Breast epithelium (tissue), 4 donors: ENCODE data around the gene ATXN7L1. TPM values are rescaled to one million over a fixed set of nuclear protein-coding genes. Genes with fewer than 3 reads are reported as not detected.

Source experiments
- DNase-seq, 2 donors: peaks; one replicate each; pipeline ENCODE4 v3.0.0-alpha.2; 2019; ENCODE audit warnings: low spot score in 2 of 2
- H3K27ac ChIP-seq, 2 donors: fragments of 200-600 bp; sonication (generic) in 1 of 2; one replicate each; pipeline ENCODE4 v1.5.1; 2016 to 2019; ENCODE audit warnings: mild to moderate bottlenecking in 1 of 2
- H3K27me3 ChIP-seq, 2 donors: fragments of 200-600 bp; sonication (generic) in 1 of 2; one replicate each; pipeline versions ENCODE4 v1.5.1 to v1.6.0; 2017 to 2019; ENCODE audit warnings: control low read depth in 1 of 2, mild to moderate bottlenecking in 1 of 2
- H3K36me3 ChIP-seq: fragments of 200-600 bp; one replicate; pipeline ENCODE4 v1.5.1; 2019
- H3K4me1 ChIP-seq, 2 donors: fragments of 200-600 bp; sonication (generic); one replicate each; pipeline ENCODE4 v1.5.1; 2016 to 2019; ENCODE audit warnings: control low read depth in 1 of 2
- H3K4me3 ChIP-seq, 3 donors: fragments of 200-600 bp; sonication (generic); 1 replicate in 2 of 3; 2 replicates in 1 of 3; pipeline ENCODE4 v1.5.1; 2016 to 2019; ENCODE audit warnings: mild to moderate bottlenecking in 3 of 3, moderate library complexity in 2 of 3
- H3K9me3 ChIP-seq, 2 donors: fragments of 200-600 bp; sonication (generic) in 1 of 2; one replicate each; pipeline ENCODE4 v1.5.1; 2016 to 2019; ENCODE audit warnings: control low read depth in 1 of 2
- CTCF ChIP-seq, 3 donors: fragments of 450-650 bp; IDR thresholded peaks; one replicate each; pipeline ENCODE4 v1.5.1; 2016 to 2017; ENCODE audit warnings: antibody characterized with exemption in 3 of 3, mild to moderate bottlenecking in 3 of 3, moderate library complexity in 3 of 3
- POLR2A ChIP-seq: fragments of 450-650 bp; IDR thresholded peaks from one replicate; pipeline ENCODE4 v1.6.1; 2016; ENCODE audit warnings: antibody characterized with exemption, mild to moderate bottlenecking, moderate library complexity
- POLR2AphosphoS5 ChIP-seq, 3 donors: sonication (generic); formaldehyde crosslinking; IDR thresholded peaks; one replicate each; pipeline ENCODE4 v1.6.1; 2017; ENCODE audit warnings: antibody characterized with exemption in 3 of 3
- intact Hi-C: fragments of 100-400 bp; cut with DNase I; formaldehyde crosslinking; loops from one replicate; pipeline ENCODE4 v1.15.1; 2023; ENCODE audit warnings: low total_unique reads
- total RNA-seq, 3 donors: library from RNA; depleted of rRNA; stranded (reverse); fragments of >200 nt; gene quantifications; one replicate each; pipeline ENCODE4 v1.1.0, GENCODE V29; 2016

ATXN7L1 gene
- total RNA-seq, 3 donors from 2014 or later: 10.7 to 18.4 (median 12.5) TPM

- DNase-seq: peak in 1 of 2 donors; percentile 21
- no peaks in the 10 kb centered on the region for H3K36me3 ChIP-seq
- intact Hi-C loops: no loop called here
- H3K4me3 ChIP-seq: no peak overlapping the region
- peak in 1 of 3 donors; percentile 73 for TF ChIP-seq POLR2AphosphoS5 (IDR thresholded peaks at IDR 0.05)
- TF ChIP-seq POLR2A: no peak
- H3K27ac ChIP-seq: peak overlapping the region in 1 of 2 donors; percentile 37
- H3K9me3 ChIP-seq: no peaks in the 10 kb centered on the region
- H3K27me3 ChIP-seq: no peaks in the 10 kb centered on the region
- H3K4me1 ChIP-seq: no peaks in the 10 kb centered on the region
These were observed 100.2 kb downstream of the ATXN7L1 start for GRCh38 chr7:105776068-105776790.

GRCh38 chr7:105775580-105775979 is 100.8 kb downstream of the ATXN7L1 start:
- intact Hi-C loops: no loop called here
- Histone ChIP-seq H3K4me1 (no peaks in the 10 kb centered on the region), H3K9me3 (no peaks in the 10 kb centered on the region), H3K27ac (peak overlapping the region in 1 of 2 donors; percentile 15), H3K36me3 (no peaks in the 10 kb centered on the region), H3K27me3 (no peaks in the 10 kb centered on the region), H3K4me3 (no peak overlapping the region)
- no peak for TF ChIP-seq CTCF (IDR thresholded peaks at IDR 0.05)
- no peak for TF ChIP-seq POLR2A
- no peak for TF ChIP-seq POLR2AphosphoS5 (IDR thresholded peaks at IDR 0.05)
- no peak for DNase-seq

DNA sequence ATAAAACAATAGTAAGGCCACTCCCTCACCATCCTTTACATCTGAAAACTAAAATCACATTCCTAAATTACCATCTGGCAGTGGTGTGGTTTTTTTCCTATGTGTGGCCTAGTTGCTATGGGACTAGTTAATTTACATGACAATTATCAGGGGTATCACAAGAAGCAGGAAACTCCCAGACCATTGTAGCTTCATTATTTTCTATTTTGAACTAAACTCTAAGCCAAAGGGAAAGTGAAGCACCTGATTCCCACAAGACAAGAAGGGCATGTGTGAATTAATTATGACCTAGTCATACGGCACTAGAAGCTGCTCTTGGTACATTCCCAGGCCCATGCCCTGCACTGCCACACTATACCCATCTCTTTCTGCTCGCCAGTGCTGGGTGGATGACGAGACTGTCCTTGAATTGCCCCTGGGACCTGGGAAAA is 103.4 kb downstream of the ATXN7L1 start:
- no peaks in the 10 kb centered on the region for H3K4me1 ChIP-seq
- intact Hi-C loops: no loop called here

GRCh38 chr7:105769901-105770628 is 106.3 kb downstream of the ATXN7L1 start:
- TF ChIP-seq POLR2AphosphoS5 (IDR thresholded peaks at IDR 0.05) (no peak), CTCF (IDR thresholded peaks at IDR 0.05) (no peak), POLR2A (no peak)

More for the DNA sequence above, 103.4 kb downstream of the ATXN7L1 start:
- Histone ChIP-seq H3K27ac (no peak overlapping the region), H3K9me3 (no peaks in the 10 kb centered on the region), H3K36me3 (no peaks in the 10 kb centered on the region), H3K4me3 (no peak overlapping the region), H3K27me3 (no peaks in the 10 kb centered on the region)
- TF ChIP-seq CTCF (IDR thresholded peaks at IDR 0.05) (no peak), POLR2AphosphoS5 (IDR thresholded peaks at IDR 0.05) (no peak), POLR2A (no peak)
- DNase-seq: no peak

GRCh38 chr7:105768898-105769507 is 107.4 kb downstream of the ATXN7L1 start:
- no peak for DNase-seq
- Histone ChIP-seq H3K4me1 (no peaks in the 10 kb centered on the region), H3K27ac (no peak overlapping the region), H3K27me3 (no peaks in the 10 kb centered on the region), H3K4me3 (no peak overlapping the region), H3K9me3 (no peaks in the 10 kb centered on the region), H3K36me3 (no peaks in the 10 kb centered on the region)
- no peak for TF ChIP-seq POLR2AphosphoS5 (IDR thresholded peaks at IDR 0.05)
- TF ChIP-seq POLR2A: no peak
- TF ChIP-seq CTCF (IDR thresholded peaks at IDR 0.05): no peak
- intact Hi-C loops: no loop called here

More at GRCh38 chr7:105769901-105770628, 106.3 kb downstream of the ATXN7L1 start:
- Histone ChIP-seq H3K9me3 (no peaks in the 10 kb centered on the region), H3K4me1 (no peaks in the 10 kb centered on the region), H3K36me3 (no peaks in the 10 kb centered on the region), H3K27me3 (no peaks in the 10 kb centered on the region), H3K4me3 (no peak overlapping the region), H3K27ac (no peak overlapping the region)
- no peak for DNase-seq
- intact Hi-C loops: no loop called here
